B cell (primary cell): ENCODE measurements around the gene SLC35F5. TPM values are rescaled to one million over a fixed set of nuclear protein-coding genes. Genes with fewer than 3 reads are reported as not detected.

ENCODE experiments used
- ATAC-seq: fragments of 200-7000 bp; cut with Tn5 transposase; one replicate; pipeline ENCODE4 v1.10.0; 2021; ENCODE audit warnings: low read depth, mild to moderate bottlenecking, moderate number of reproducible peaks, moderate library complexity
- CTCF ChIA-PET: fragments of 350-600 bp; sonication (Branson Sonifier 250); formaldehyde crosslinking; loops from one replicate; lab custom pipeline; 2021; ENCODE audit warnings: antibody characterized with exemption, inconsistent platforms; lab: Charles Lee
- POLR2A ChIA-PET: fragments of 350-600 bp; sonication (Branson Sonifier 250); formaldehyde crosslinking; loops from one replicate; lab custom pipeline; 2021; ENCODE audit warnings: antibody characterized with exemption; lab: Charles Lee
- DNase-seq: peaks from one replicate; pipeline ENCODE4 v3.0.0; 2013
- H2AFZ ChIP-seq: 2 replicates; pipeline ENCODE4 v1.6.1; 2012; ENCODE audit warnings: mild to moderate bottlenecking, low read depth, low read length; ENCODE audit not compliant: insufficient read depth, poor library complexity, severe bottlenecking
- H3K27ac ChIP-seq, 2 donors: 1 replicate in 1 of 2; 2 replicates in 1 of 2; pipeline ENCODE4 v1.5.1; 2012 to 2013; ENCODE audit warnings: low read length in 2 of 2, mild to moderate bottlenecking in 2 of 2, moderate library complexity in 1 of 2
- H3K27me3 ChIP-seq, 4 experiments: fragments of 200-600 bp in 1 of 4; sonication (generic) in 1 of 4; replicated peaks in 1 of 4; 1 replicate in 2 of 4; 2 replicates in 2 of 4; pipeline versions ENCODE4 v1.6.1 to v1.7.0; 2013 to 2016; ENCODE audit warnings: low read length in 3 of 4, mild to moderate bottlenecking in 2 of 4, mixed read lengths in 1 of 4, moderate library complexity in 1 of 4; ENCODE audit not compliant: insufficient read depth in 4 of 4, control insufficient read depth in 3 of 4; ENCODE audit errors: control extremely low read depth in 1 of 4
- H3K36me3 ChIP-seq, 2 experiments: replicated peaks in 1 of 2; 1 replicate in 1 of 2; 2 replicates in 1 of 2; pipeline versions ENCODE4 v1.6.1 to v1.7.1; 2013; ENCODE audit warnings: low read length in 1 of 2; ENCODE audit not compliant: insufficient read depth in 2 of 2, control insufficient read depth in 1 of 2; ENCODE audit errors: control extremely low read depth in 1 of 2, extremely low read depth in 1 of 2
- H3K4me1 ChIP-seq, 2 donors: fragments of 200-600 bp in 1 of 2; sonication (generic) in 1 of 2; 1 replicate in 1 of 2; 2 replicates in 1 of 2; pipeline versions ENCODE4 v1.5.1 to v1.6.1; 2013 to 2017; ENCODE audit warnings: low read length in 2 of 2; ENCODE audit not compliant: control insufficient read depth in 2 of 2, insufficient read depth in 2 of 2
- H3K4me2 ChIP-seq: replicated peaks from 2 replicates; pipeline ENCODE3; 2012; ENCODE audit warnings: mild to moderate bottlenecking, low read depth, low read length; ENCODE audit not compliant: poor library complexity, severe bottlenecking
- H3K4me3 ChIP-seq, 5 experiments: fragments of 200-600 bp in 1 of 5; sonication (generic) in 1 of 5; 1 replicate in 3 of 5; 2 replicates in 2 of 5; pipeline versions ENCODE4 v1.5.1 to v1.7.0; 2011 to 2016; ENCODE audit warnings: low read length in 4 of 5, mild to moderate bottlenecking in 4 of 5, low read depth in 2 of 5, control low read depth in 1 of 5, moderate library complexity in 1 of 5; ENCODE audit not compliant: insufficient read depth in 1 of 5; ENCODE audit errors: control extremely low read depth in 1 of 5, extremely low read depth in 1 of 5
- H3K79me2 ChIP-seq: fragments of 200-600 bp; sonication (generic); one replicate; pipeline ENCODE4 v1.6.0; 2016; ENCODE audit warnings: low read length; ENCODE audit not compliant: control insufficient read depth, insufficient read depth
- H3K9ac ChIP-seq: fragments of 200-600 bp; sonication (generic); 2 replicates; pipeline ENCODE4 v1.6.1; 2017; ENCODE audit warnings: mild to moderate bottlenecking, low read length, moderate library complexity
- H3K9me3 ChIP-seq, 3 donors: one replicate each; pipeline versions ENCODE4 v1.6.1 to v1.7.1; 2013; ENCODE audit warnings: low read length in 2 of 3; ENCODE audit not compliant: control insufficient read depth in 2 of 3, insufficient read depth in 1 of 3; ENCODE audit errors: control extremely low read depth in 1 of 3
- H4K20me1 ChIP-seq: 2 replicates; pipeline ENCODE4 v1.6.0; 2012; ENCODE audit warnings: mild to moderate bottlenecking, low read length; ENCODE audit not compliant: insufficient read depth, control insufficient read depth, poor library complexity, severe bottlenecking
- H3K27ac Mint-ChIP-seq: one replicate; pipeline ENCODE4 v1.8.0; 2021; ENCODE audit warnings: mixed read lengths
- H3K27me3 Mint-ChIP-seq: one replicate; pipeline ENCODE4 v1.8.0; 2021; ENCODE audit warnings: mixed read lengths
- H3K4me1 Mint-ChIP-seq: one replicate; pipeline ENCODE4 v1.8.0; 2021; ENCODE audit warnings: mixed read lengths
- H3K4me3 Mint-ChIP-seq: one replicate; pipeline ENCODE4 v1.8.0; 2021; ENCODE audit warnings: mixed read lengths
- H3K9me3 Mint-ChIP-seq: one replicate; pipeline ENCODE4 v1.8.0; 2022; ENCODE audit warnings: mixed read lengths; ENCODE audit not compliant: insufficient read depth
- CTCF ChIP-seq: fragments of 200-600 bp; IDR thresholded peaks from one replicate; pipeline ENCODE4 v1.8.0; 2022; ENCODE audit warnings: antibody characterized with exemption, mild to moderate bottlenecking
- EZH2 ChIP-seq: IDR thresholded peaks from 2 replicates; pipeline ENCODE4 v1.6.1; 2012; ENCODE audit warnings: borderline replicate concordance, low read depth, mild to moderate bottlenecking, moderate library complexity, low read length; ENCODE audit not compliant: insufficient read depth, poor library complexity, severe bottlenecking
- WGBS: methylation state at CpG from one replicate; pipeline ENCODE4 v1.1.5; 2013; ENCODE audit warnings: missing lambda C conversion rate; ENCODE audit not compliant: insufficient coverage; 5-methylcytosine and 5-hydroxymethylcytosine counted together
- intact Hi-C: fragments of 100-400 bp; cut with micrococcal nuclease; formaldehyde crosslinking; loops from one replicate; pipeline ENCODE4 v1.10.0; 2022
- polyA plus RNA-seq: library from polyadenylated mRNA; depleted of rRNA; stranded (reverse); fragments of >200 nt; gene quantifications from 2 replicates; pipeline ENCODE4 v1.2.3, GENCODE V29; 2012
- total RNA-seq, 2 donors: library from RNA; stranded (reverse); fragments of 120-200 nt in 1 of 2; gene quantifications; 1 replicate in 1 of 2; 2 replicates in 1 of 2; pipeline versions ENCODE4 v1.2.3 to v1.2.4, GENCODE V29; 2013 to 2022

SLC35F5 gene
- total and polyA plus RNA-seq, 2 donors (not counting 1 experiment from before 2014, with no cell fraction given): 9.8 to 75.5 TPM

GRCh38 chr2:113679457-113679856 is 77.0 kb downstream of the SLC35F5 start:
- H3K4me1 Mint-ChIP-seq: no peaks in the 10 kb centered on the region
- Histone ChIP-seq H3K4me3 (no peak overlapping the region), H3K4me1 (no peaks in the 10 kb centered on the region), H3K9me3 (no peaks in the 10 kb centered on the region), H3K4me2 (no peak overlapping the region), H3K27me3 (no peaks in the 10 kb centered on the region), H3K79me2 (no peaks in the 10 kb centered on the region), H4K20me1 (no peaks in the 10 kb centered on the region), H2AFZ (no peak overlapping the region), H3K27ac (no peak overlapping the region), H3K9ac (no peak overlapping the region), H3K36me3 (no peaks in the 10 kb centered on the region)
- H3K4me3 Mint-ChIP-seq: no peak overlapping the region
- no peak for DNase-seq
- TF ChIP-seq CTCF (no peak), EZH2 (no peak)
- H3K27ac Mint-ChIP-seq: no peak overlapping the region
- intact Hi-C loops: no loop called here
- no peaks in the 10 kb centered on the region for H3K9me3 Mint-ChIP-seq
- no peaks in the 10 kb centered on the region for H3K27me3 Mint-ChIP-seq
- ChIA-PET CTCF (interaction anchor here (0.8 kb wide), 1 partner anchor 21 kb away, joined by 3 read pairs; no protein-coding TSS in a partner anchor), POLR2A (no interaction called here)
- no peak for ATAC-seq
- WGBS: 100% methylated on average over 5 of the region's 8 CpGs

- no peaks in the 10 kb centered on the region for H3K9me3 Mint-ChIP-seq
- POLR2A ChIA-PET: no interaction called here
- 93% methylated on average over 2 of the region's 2 CpGs for WGBS
These were observed 79.1 kb downstream of the SLC35F5 start for GRCh38 chr2:113677330-113677729.

More at GRCh38 chr2:113677330-113677729, 79.1 kb downstream of the SLC35F5 start:
- Histone ChIP-seq H3K27ac (no peak overlapping the region), H3K4me3 (no peak overlapping the region), H3K9ac (no peak overlapping the region), H3K4me2 (no peak overlapping the region), H2AFZ (no peak overlapping the region), H3K27me3 (no peaks in the 10 kb centered on the region), H3K36me3 (no peaks in the 10 kb centered on the region), H3K79me2 (no peaks in the 10 kb centered on the region), H4K20me1 (no peaks in the 10 kb centered on the region), H3K4me1 (no peaks in the 10 kb centered on the region), H3K9me3 (no peaks in the 10 kb centered on the region)
- Mint-ChIP-seq H3K27ac (no peak overlapping the region), H3K4me1 (no peaks in the 10 kb centered on the region), H3K27me3 (no peaks in the 10 kb centered on the region), H3K4me3 (no peak overlapping the region)
- DNase-seq (no peak), ATAC-seq (no peak)
- intact Hi-C loops: no loop called here
- CTCF ChIA-PET: no interaction called here
- no peak for TF ChIP-seq CTCF
- TF ChIP-seq EZH2: no peak
